Esophagus muscularis mucosa (tissue), 4 donors: ENCODE results near the gene CRYGS.

ENCODE experiments used
- EP300 ChIP-seq: sonication (generic); formaldehyde crosslinking; IDR thresholded peaks from one replicate; pipeline ENCODE4 v1.6.1; 2017; ENCODE audit warnings: antibody characterized with exemption
- POLR2A ChIP-seq: fragments of 450-650 bp; IDR thresholded peaks from one replicate; pipeline ENCODE4 v1.6.1; 2017; ENCODE audit warnings: antibody characterized with exemption, moderate library complexity, mild to moderate bottlenecking, low read depth
- POLR2AphosphoS5 ChIP-seq, 2 donors: sonication (generic); formaldehyde crosslinking; IDR thresholded peaks; one replicate each; pipeline ENCODE4 v1.6.1; 2017; ENCODE audit warnings: antibody characterized with exemption in 2 of 2
- TF ChIP-seq, protein P1 (sequence below), 3 experiments: fragments of 200-600 bp in 2 of 3; fragments of 450-650 bp in 1 of 3; sonication (generic) in 2 of 3; IDR thresholded peaks; one replicate each; pipeline ENCODE4 v1.5.1; 2017 to 2019; ENCODE audit warnings: antibody characterized with exemption in 3 of 3, mild to moderate bottlenecking in 2 of 3, moderate library complexity in 1 of 3

DNA sequence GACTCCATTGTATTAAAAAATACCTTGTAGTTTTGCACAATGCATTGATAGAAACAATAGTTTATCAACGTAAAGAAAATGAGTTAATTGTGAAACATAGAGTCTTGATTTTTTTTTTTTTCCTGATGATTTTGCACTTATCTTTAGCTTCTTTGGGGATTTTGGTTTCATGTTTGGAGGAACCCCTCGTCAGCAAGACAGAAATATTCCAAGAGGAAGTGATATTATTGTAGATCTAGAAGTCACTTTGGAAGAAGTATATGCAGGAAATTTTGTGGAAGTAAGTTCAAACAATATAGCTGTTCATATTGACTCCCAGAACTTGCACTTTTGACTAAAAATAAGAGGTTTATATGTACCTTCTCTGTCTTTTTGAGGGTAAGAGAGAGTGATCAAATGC lies 33.3 kb upstream of the CRYGS start:
- TF ChIP-seq POLR2AphosphoS5 (IDR thresholded peaks at IDR 0.05) = no peak
- TF ChIP-seq, protein P1, sequence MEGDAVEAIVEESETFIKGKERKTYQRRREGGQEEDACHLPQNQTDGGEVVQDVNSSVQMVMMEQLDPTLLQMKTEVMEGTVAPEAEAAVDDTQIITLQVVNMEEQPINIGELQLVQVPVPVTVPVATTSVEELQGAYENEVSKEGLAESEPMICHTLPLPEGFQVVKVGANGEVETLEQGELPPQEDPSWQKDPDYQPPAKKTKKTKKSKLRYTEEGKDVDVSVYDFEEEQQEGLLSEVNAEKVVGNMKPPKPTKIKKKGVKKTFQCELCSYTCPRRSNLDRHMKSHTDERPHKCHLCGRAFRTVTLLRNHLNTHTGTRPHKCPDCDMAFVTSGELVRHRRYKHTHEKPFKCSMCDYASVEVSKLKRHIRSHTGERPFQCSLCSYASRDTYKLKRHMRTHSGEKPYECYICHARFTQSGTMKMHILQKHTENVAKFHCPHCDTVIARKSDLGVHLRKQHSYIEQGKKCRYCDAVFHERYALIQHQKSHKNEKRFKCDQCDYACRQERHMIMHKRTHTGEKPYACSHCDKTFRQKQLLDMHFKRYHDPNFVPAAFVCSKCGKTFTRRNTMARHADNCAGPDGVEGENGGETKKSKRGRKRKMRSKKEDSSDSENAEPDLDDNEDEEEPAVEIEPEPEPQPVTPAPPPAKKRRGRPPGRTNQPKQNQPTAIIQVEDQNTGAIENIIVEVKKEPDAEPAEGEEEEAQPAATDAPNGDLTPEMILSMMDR (IDR thresholded peaks at IDR 0.05) = no peak
- no peak for TF ChIP-seq POLR2A
- TF ChIP-seq EP300 = no peak
